Liver (tissue), 3 donors: ENCODE data around the gene ZNF740.

ENCODE experiments used
- GABPA ChIP-seq, 2 donors: IDR thresholded peaks in 1 of 2; conservative IDR thresholded peaks in 1 of 2; 2 replicates each; pipeline ENCODE4 v1.6.1; 2016; ENCODE audit warnings: antibody characterized with exemption in 2 of 2, mild to moderate bottlenecking in 1 of 2, moderate library complexity in 1 of 2
- HNF4A ChIP-seq, 2 donors: conservative IDR thresholded peaks; 2 replicates each; pipeline ENCODE4 v1.6.1; 2016; ENCODE audit warnings: antibody characterized with exemption in 2 of 2, mild to moderate bottlenecking in 2 of 2
- TF ChIP-seq, protein P1 (sequence below): fragments of 150-350 bp; IDR thresholded peaks from 2 replicates; pipeline ENCODE4 v1.5.1; 2017; ENCODE audit warnings: improper control_type of control experiment, low read depth, low read length; ENCODE audit not compliant: missing input control
- donor health status: healthy.
- donor health status: healthy.

DNA sequence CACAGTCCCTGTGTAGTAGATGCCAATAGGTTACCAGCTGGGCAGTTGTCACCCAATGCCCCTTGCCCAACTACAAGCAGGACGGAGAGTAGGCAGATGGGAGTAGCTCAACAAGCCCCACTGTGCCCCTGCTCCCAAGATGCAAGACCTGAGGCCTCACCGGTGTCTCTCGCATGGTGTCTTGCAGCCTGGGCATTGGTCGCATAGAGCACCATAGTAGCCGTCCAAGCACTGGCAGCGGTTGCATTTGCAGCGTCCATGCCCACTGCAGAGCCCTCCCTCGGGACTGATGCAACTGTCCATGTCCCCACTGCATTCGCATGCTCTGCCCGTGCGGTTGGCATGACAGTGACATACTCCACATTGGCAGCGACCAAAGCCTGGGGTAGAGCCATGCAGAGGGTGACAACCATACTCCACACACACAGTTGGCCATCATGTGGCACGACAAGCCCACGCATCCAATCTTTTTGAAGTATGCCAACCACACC lies 12.1 kb downstream of the ZNF740 start:
- TF ChIP-seq, protein P1, sequence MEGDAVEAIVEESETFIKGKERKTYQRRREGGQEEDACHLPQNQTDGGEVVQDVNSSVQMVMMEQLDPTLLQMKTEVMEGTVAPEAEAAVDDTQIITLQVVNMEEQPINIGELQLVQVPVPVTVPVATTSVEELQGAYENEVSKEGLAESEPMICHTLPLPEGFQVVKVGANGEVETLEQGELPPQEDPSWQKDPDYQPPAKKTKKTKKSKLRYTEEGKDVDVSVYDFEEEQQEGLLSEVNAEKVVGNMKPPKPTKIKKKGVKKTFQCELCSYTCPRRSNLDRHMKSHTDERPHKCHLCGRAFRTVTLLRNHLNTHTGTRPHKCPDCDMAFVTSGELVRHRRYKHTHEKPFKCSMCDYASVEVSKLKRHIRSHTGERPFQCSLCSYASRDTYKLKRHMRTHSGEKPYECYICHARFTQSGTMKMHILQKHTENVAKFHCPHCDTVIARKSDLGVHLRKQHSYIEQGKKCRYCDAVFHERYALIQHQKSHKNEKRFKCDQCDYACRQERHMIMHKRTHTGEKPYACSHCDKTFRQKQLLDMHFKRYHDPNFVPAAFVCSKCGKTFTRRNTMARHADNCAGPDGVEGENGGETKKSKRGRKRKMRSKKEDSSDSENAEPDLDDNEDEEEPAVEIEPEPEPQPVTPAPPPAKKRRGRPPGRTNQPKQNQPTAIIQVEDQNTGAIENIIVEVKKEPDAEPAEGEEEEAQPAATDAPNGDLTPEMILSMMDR = no peak
- TF ChIP-seq HNF4A (conservative IDR thresholded peaks at IDR 0.05) (no peak), GABPA (IDR thresholded peaks at IDR 0.05 in 1 of 2, conservative IDR thresholded peaks at IDR 0.05 in 1 of 2) (no peak)
